NCI-H1930 (cell line): ENCODE results near the gene PAX8.

Experiments used
- DNase-seq, 2 experiments: peaks; one replicate each; lab custom pipeline; 2025; lab: John Stamatoyannopoulos, UW

PAX8 gene

DNA sequence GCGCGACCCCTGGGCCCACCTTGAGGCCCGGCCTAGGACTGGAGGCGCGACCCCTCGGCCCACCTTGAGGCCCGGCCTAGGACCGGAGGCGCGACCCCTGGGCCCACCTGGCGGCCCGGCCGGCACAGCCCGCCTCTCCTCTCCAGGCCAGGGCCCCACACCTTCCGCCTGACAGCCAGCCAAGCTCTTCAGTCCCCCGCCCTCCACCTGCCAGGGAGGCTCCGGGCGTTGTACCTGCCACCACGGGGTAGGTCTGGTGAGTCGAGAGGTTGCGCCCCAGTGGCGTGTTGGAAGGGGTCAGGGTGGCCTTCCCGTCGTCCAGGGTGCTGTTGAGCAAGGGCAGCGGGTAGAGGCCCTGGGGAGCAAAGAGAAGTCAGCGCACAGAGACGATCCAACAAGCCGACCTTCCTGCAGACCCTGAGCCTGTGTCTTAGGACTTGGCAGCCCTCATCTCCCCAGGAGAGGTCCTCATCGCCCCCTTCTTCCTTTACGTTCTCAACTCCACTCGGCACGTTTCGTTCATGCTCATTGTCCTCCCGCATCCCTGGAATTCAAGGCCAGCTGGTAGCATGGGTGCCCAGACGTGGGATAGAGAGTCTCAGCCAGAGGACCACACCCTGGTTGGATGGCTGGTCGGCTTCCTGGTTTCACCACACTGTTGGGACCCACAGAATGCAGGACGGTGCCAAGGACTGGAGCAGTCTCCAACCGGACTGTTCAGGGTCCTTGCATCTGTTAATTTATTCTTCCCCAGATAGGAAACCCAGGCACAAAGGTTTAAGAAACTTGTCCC lies 42.2 kb downstream of the PAX8 start:
- DNase-seq = no peak

GRCh38 chr2:113235347-113236226 lies 43.1 kb downstream of the PAX8 start:
- peak; percentile 57 to 67 for DNase-seq

DNA sequence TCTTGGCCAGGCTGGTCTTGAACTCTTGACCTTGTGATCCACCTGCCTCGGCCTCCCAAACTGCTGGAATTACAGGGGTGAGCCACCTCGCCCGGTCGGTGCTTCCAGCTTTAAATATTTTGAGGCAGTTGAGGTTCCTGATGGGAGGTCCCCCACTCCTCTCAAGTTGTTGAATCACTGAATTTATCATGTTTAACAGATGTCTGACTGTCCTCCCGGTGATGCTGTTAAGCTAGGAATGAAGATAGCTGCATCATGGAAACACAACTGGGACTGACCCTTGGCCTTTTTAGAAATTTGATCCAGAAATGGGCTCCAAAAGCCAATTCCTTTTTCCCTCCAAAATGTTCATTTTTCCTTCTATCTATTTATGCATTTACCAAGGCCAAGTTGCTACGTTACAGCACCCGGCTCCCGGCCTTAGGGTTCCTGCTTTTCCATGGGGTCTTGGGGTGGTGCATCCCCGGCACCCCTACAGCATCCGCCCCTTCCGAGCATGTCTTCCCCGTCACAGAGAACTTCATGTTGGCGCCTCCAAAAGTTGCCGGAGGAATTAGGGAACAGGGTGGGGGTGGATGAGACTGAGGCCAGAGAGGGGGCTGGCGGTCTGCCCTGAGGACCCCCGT lies 43.9 kb downstream of the PAX8 start:
- DNase-seq = no peak

- no peak for DNase-seq
Measured at GRCh38 chr2:113233593-113234550, 44.8 kb downstream of the PAX8 start.

- no peak for DNase-seq
Measured at GRCh38 chr2:113232740-113233139, 46.0 kb downstream of the PAX8 start.

- DNase-seq = no peak
Measured at GRCh38 chr2:113232123-113232522, 46.6 kb downstream of the PAX8 start.

DNA sequence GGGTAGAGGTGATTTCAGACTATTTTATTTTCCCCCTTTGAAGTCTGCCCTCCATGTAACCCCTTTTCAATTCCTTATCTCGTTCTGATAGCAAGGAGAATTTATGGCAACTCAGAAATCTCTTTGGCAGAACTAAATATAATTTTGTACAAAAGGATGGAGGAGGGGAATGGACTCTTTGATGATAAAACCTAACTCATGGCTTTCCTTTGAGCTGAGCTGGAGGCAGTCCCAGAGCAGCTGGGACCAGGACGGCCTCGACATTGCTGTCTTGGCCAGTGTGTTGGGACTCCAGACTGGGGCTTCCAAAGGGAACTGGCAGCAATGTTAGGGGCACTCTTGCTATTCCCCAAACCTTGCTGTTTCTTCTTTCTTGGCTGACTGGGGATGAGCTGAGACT lies 47.7 kb downstream of the PAX8 start:
- DNase-seq = no peak

- DNase-seq = no peak
Measured at GRCh38 chr2:113230531-113230930, 48.2 kb downstream of the PAX8 start.

DNA sequence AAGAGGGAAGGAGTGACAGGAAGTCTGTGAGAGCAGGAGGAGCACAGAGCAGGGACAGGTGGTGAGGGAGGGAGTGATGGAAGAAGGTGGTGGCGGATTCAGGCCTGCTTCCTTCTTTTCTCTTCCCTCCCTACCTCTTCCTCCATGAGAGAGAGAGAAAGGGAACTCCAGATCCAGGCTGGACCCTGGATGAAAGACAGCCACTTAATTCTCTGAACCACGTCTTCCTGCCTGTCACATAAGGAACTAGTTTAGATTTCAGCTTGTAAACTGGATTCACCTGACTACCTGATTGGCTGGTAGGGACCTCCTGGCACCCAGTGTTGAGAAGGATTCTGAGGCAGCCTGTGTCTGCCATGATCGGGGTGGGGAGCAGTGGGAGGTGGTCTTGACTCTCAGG lies 48.9 kb downstream of the PAX8 start:
- DNase-seq = no peak

DNA sequence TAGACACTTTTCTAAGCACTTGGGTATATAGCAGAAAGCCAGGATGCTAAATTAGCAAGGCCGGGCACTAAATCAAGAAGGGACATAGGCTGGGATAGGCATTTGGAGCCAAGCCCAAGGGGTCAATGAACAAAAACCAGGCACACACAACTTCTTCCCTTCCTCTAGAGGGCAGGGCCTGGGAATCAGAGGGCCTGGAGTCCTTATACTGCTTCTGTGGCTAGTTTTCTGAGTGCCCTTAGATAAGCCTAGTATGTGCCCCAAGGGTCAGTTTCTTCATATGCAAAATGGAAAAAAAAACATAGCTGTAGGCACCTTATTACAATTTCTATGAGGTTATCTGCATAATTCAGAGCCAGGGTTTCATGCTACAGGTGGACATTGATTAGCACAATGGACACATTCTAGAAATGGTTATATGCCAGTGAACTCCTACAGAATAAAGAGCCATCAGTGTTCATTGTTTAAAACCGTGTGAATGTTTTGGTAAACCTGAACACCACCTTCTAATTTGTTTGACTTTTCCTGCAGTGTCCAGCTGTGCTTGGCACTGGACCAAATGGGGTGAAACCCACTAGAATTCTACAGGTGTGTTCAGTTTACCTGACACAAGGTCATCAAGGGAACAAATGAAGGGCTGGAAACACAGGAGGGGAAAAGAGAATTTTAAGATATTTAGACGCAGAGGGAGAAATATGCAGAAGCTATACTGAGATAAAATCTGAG lies 49.6 kb downstream of the PAX8 start:
- no peak for DNase-seq

DNA sequence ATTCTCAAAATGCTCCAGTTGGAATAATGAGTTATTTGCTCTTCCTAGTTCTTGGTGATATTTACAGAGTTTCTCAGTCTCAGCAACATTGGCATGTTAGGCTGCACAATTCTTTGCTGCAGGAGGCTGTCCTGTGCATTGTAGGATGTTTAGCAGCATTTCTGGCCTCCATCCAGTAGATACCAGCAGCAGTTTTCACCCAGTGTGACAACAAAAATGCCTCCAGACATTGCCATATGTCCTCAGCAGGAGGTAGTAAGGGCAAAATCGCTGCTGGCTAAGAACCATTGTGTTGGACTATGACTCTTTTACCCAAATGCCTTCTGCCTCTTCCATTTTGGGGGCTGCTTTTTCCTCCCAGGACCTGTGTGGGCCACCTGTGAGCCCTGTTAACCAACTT lies 50.4 kb downstream of the PAX8 start:
- DNase-seq = no peak

DNA sequence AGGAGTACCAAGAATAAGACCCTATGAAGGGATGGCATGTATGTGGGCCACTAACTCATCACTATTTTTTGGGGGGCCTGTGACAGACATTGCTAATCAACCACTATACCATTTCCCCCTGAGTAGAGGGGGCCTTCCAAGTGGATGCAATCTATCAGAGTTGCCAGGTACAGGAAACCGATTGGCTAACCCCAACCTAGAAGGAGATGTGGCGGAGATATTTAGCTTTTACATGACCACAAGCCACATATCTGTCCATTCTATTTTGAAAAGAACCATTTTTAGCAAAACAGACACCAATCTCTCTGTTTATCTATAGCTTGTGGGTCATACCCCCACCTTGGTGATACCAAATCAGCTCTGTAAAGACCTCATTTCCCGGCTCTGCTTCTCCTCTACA lies 51.0 kb downstream of the PAX8 start:
- DNase-seq = no peak

DNA sequence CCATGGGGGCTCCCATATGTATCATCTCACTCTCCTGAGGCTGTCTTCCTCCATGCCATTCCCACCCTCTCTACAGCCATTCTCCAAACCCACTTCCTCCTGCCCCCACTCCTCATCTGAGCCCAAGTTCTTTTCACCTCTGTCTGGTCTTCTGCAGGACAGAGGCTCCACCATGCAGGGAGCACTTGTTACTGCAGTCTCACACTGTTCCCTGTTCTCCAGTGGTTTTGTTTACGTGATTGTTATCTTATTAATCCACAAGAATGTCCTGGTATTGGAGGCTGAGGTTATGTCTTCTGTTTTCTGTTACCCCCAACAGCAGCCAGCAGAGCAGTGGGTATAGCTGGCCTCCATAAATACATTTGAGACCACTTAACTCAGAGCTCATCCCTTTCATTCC lies 51.4 kb downstream of the PAX8 start:
- no peak for DNase-seq

DNA sequence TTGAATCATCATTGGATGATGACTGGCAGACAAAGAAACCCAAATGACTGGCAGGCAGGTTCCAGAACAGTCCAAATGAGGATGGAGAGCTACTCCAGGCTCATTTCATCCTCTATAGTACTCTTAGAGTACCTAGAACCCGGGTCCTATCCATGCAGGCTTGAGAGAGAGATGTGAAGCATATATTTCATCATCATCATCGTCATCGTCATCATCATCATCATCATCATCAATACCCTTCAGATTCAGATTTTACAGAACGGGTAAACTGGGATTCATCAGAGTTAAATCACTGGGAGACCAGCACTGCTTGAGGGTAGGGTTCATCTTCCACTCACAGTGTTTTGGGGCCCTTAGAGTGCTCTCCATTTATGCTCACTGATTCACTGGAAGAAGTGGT lies 52.3 kb downstream of the PAX8 start:
- no peak for DNase-seq

- DNase-seq = no peak
Measured at GRCh38 chr2:113225263-113226259, 53.2 kb downstream of the PAX8 start.

DNA sequence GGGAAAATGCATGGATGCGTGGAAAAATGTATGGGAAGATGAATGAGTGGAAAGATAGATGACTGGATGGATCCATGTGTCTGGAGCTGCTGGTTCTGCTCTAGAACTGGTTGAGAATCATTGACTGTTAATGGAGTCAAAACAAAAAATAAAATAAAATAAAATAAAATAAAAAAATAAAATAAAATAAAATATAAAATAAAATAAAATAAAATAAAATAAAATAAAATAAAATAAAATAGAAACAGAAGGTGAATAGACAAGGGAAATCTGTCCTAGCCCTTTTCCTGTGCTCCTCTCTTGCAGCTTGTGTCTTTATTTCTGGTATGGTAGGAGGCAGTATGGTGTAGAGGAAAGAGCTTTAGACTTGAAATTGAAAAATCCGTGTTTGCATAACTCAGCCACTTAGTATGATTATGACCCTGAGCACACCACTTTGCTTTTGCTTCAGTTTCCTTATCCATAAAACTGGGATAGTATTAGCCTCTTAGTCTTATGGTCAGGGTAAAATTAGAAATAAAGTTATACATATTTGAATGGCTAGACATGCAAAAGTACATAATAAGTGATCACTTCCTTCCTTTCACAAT lies 54.0 kb downstream of the PAX8 start:
- DNase-seq = no peak

- no peak for DNase-seq
Measured at GRCh38 chr2:113223813-113224212, 54.9 kb downstream of the PAX8 start.

DNA sequence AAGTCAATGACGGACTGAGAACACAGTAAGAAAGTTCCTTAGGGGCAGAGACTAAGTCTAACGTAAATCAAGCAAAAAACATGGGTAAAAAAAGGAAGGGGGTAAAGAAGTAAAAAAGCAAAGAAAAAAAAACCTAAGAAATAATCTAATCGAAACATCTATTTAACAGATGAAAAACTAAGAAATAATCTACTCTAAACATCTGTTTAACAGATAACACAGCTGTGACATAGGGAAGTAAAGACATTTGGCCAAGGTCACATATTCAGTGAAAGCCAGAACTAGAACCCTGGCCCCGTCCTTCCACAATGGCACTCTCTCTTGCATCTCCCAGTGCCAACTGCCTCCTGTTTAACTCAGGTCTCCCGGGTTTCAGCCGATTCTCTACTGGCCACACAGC lies 56.9 kb downstream of the PAX8 start:
- no peak for DNase-seq

DNA sequence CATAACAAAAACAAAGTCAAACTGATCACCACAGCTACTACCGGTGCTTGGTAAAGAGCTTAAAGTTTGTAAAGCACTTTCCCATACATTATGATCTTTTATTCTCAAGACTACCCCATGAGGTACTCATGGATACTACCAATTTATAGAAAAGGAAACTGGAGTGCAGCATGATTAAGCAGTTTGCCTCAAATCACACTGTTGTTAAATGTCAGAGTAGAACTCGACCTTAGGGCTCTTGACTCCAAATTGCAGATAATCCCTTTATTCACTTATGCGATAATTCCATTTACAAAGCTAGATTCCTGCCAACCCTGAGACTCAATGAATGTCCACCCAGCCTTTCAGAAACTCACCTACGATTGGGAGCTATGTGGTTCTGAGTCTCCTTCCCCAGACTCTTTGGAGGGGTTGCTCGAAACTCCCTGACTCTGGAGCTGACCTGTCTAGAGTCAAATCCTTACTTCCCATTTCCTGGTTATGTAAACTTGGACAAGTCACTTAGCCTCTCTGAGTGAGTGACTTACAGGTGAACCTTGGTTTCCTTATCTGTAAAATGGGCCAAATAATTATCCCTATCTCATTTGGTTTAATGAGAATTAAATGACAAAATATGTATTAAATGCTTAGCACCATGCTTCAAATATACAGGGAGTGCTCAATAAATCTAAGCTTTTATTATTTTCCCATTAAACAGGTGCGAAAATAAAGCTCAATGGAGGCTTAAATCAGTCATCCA lies 57.6 kb downstream of the PAX8 start:
- no peak for DNase-seq
